Fibroblast of the aortic adventitia (primary cell): ENCODE results near the gene SLC24A3. TPM values are rescaled to one million over a fixed set of nuclear protein-coding genes. Genes with fewer than 3 reads are reported as not detected.

Experiments
- DNase-seq: peaks from one replicate; pipeline ENCODE4 v3.0.0-alpha.2; 2010; ENCODE audit warnings: low read depth
- H3K4me3 ChIP-seq: 2 replicates; pipeline ENCODE4 v1.5.1; 2011; ENCODE audit warnings: low read depth, mild to moderate bottlenecking, control low read depth, low read length, moderate library complexity
- CTCF ChIP-seq: IDR thresholded peaks from 2 replicates; pipeline ENCODE4 v1.5.1; 2011; ENCODE audit warnings: mild to moderate bottlenecking, low read length, control low read depth, inconsistent platforms; ENCODE audit not compliant: insufficient read depth
- total RNA-seq: library from RNA; depleted of rRNA; stranded (reverse); fragments of >200 nt; gene quantifications from 2 replicates; pipeline ENCODE4 v1.2.3, GENCODE V29; 2012; ENCODE audit warnings: low replicate concordance

The SLC24A3 gene
- total RNA-seq, 1 donor = not detected

- no peak overlapping the region for H3K4me3 ChIP-seq
- no peak for DNase-seq
- TF ChIP-seq CTCF = no peak
Observed at GRCh38 chr20:19742974-19743639, 530.7 kb downstream of the SLC24A3 start.

GRCh38 chr20:19743640-19743995 is 531.2 kb downstream of the SLC24A3 start:
- H3K4me3 ChIP-seq = no peak overlapping the region
- no peak for DNase-seq
- TF ChIP-seq CTCF = no peak

- TF ChIP-seq CTCF = no peak
- DNase-seq = no peak
- no peak overlapping the region for H3K4me3 ChIP-seq
Observed at GRCh38 chr20:19745106-19745505, 532.7 kb downstream of the SLC24A3 start.

- H3K4me3 ChIP-seq = no peak overlapping the region
- no peak for DNase-seq
- no peak for TF ChIP-seq CTCF
Observed at GRCh38 chr20:19745584-19745983, 533.1 kb downstream of the SLC24A3 start.

- TF ChIP-seq CTCF = no peak
- no peak overlapping the region for H3K4me3 ChIP-seq
- no peak for DNase-seq
Observed at GRCh38 chr20:19746396-19746795, 534.0 kb downstream of the SLC24A3 start.

GRCh38 chr20:19747903-19748302 is 535.5 kb downstream of the SLC24A3 start:
- no peak for TF ChIP-seq CTCF
- H3K4me3 ChIP-seq = no peak overlapping the region
- DNase-seq = no peak

GRCh38 chr20:19748681-19749080 is 536.2 kb downstream of the SLC24A3 start:
- no peak for DNase-seq
- TF ChIP-seq CTCF = no peak
- H3K4me3 ChIP-seq = no peak overlapping the region
